A549 (cell line): Measurements from ENCODE around the gene AKR1C8. TPM values are rescaled to one million over a fixed set of nuclear protein-coding genes. Genes with fewer than 3 reads are reported as not detected.

Source experiments
- ATAC-seq, 2 experiments: fragments of 200-7000 bp in 1 of 2; fragments of >200 bp in 1 of 2; cut with Nextera tagmentation in 1 of 2; cut with Tn5 transposase in 1 of 2; 3 replicates each; pipeline versions ENCODE4 v1.8.0 to v1.9.1; 2018 to 2020; ENCODE audit warnings: mild to moderate bottlenecking in 1 of 2, moderate library complexity in 1 of 2
- CTCF ChIA-PET: fragments of 300-600 bp; sonication (Branson Sonifier 250); formaldehyde crosslinking; extraction: SDS; loops from one replicate; lab custom pipeline; 2021; ENCODE audit warnings: antibody characterized with exemption, inconsistent platforms; lab: Yijun Ruan, JAX
- POLR2A ChIA-PET: fragments of 350-600 bp; formaldehyde crosslinking; extraction: SDS; loops from one replicate; lab custom pipeline; 2021; ENCODE audit warnings: antibody characterized with exemption, inconsistent platforms; lab: Yijun Ruan, JAX
- DNase-seq, 2 experiments: peaks; one replicate each; pipeline versions ENCODE4 v3.0.0 to v3.0.0-alpha.2; 2011 to 2016; ENCODE audit warnings: low read depth in 1 of 2, low spot score in 1 of 2
- FAIRE-seq: peaks from 2 replicates; lab custom pipeline; 2011; peaks lifted over from hg19 to GRCh38; lab: Jason Lieb, UNC
- H3K27ac ChIP-seq, 2 experiments: fragments of >200 bp; sonication (Bioruptor Twin); formaldehyde crosslinking; 3 replicates each; pipeline ENCODE4 v1.5.1; 2016 to 2017
- H3K4me1 ChIP-seq: fragments of >200 bp; sonication (Bioruptor Twin); formaldehyde crosslinking; 3 replicates; pipeline ENCODE4 v1.6.1; 2016
- H3K4me2 ChIP-seq: fragments of >200 bp; sonication (Bioruptor Twin); formaldehyde crosslinking; 3 replicates; pipeline ENCODE4 v1.6.1; 2016
- H3K4me3 ChIP-seq: fragments of >200 bp; sonication (Bioruptor Twin); formaldehyde crosslinking; 3 replicates; pipeline ENCODE4 v1.5.1; 2016
- H3K9me3 ChIP-seq: fragments of >200 bp; sonication (Bioruptor Twin); formaldehyde crosslinking; 3 replicates; pipeline ENCODE4 v1.6.1; 2016
- CBX8 ChIP-seq: fragments of 200-600 bp; sonication (generic); IDR thresholded peaks from 2 replicates; pipeline ENCODE4 v1.6.1; 2016
- EHF ChIP-seq: fragments of 250-450 bp; sonication (Bioruptor Pico); IDR thresholded peaks from 2 replicates; pipeline ENCODE4 v1.5.0; 2020; ENCODE audit warnings: mild to moderate bottlenecking
- EP300 ChIP-seq, 2 experiments: fragments of >200 bp; sonication (Bioruptor Twin); formaldehyde crosslinking; IDR thresholded peaks; 2 replicates in 1 of 2; 3 replicates in 1 of 2; pipeline ENCODE4 v1.6.1; 2016 to 2017
- FOSB ChIP-seq: fragments of 250-450 bp; sonication (Bioruptor Pico); IDR thresholded peaks from 2 replicates; pipeline ENCODE4 v1.5.0; 2020; ENCODE audit warnings: mild to moderate bottlenecking, moderate library complexity
- FOSL2 ChIP-seq, 2 experiments: fragments of 450-650 bp in 1 of 2; fragments of >200 bp in 1 of 2; sonication (Bioruptor Twin) in 1 of 2; formaldehyde crosslinking; IDR thresholded peaks; 2 replicates each; pipeline versions ENCODE4 v1.5.0 to v1.6.1; 2016 to 2020; ENCODE audit warnings: mild to moderate bottlenecking in 1 of 2, moderate library complexity in 1 of 2
- FOXS1 ChIP-seq: fragments of 250-450 bp; sonication (Bioruptor Pico); IDR thresholded peaks from 2 replicates; pipeline ENCODE4 v1.5.0; 2020; ENCODE audit warnings: mild to moderate bottlenecking, moderate library complexity
- HOXA7 ChIP-seq: fragments of 250-450 bp; sonication (Bioruptor Pico); IDR thresholded peaks from 2 replicates; pipeline ENCODE4 v1.5.0; 2020; ENCODE audit warnings: mild to moderate bottlenecking, moderate library complexity
- HOXB13 ChIP-seq: fragments of 250-450 bp; sonication (Bioruptor Pico); IDR thresholded peaks from 2 replicates; pipeline ENCODE4 v1.5.0; 2020; ENCODE audit warnings: low read depth, mild to moderate bottlenecking, moderate library complexity
- HOXB5 ChIP-seq: fragments of 250-450 bp; sonication (Bioruptor Pico); IDR thresholded peaks from 2 replicates; pipeline ENCODE4 v1.5.0; 2020; ENCODE audit warnings: mild to moderate bottlenecking, moderate library complexity
- JUN ChIP-seq, 2 experiments: fragments of >200 bp; sonication (Bioruptor Twin); formaldehyde crosslinking; IDR thresholded peaks; 2 replicates in 1 of 2; 3 replicates in 1 of 2; pipeline ENCODE4 v1.6.1; 2016 to 2017
- JUNB ChIP-seq: fragments of >200 bp; sonication (Bioruptor Twin); formaldehyde crosslinking; IDR thresholded peaks from 2 replicates; pipeline ENCODE4 v1.6.1; 2016
- KDM5A ChIP-seq: fragments of 200-600 bp; sonication (generic); IDR thresholded peaks from 2 replicates; pipeline ENCODE4 v1.6.1; 2016; ENCODE audit warnings: antibody characterized with exemption, mild to moderate bottlenecking
- MAFK ChIP-seq: fragments of 450-650 bp; IDR thresholded peaks from 2 replicates; pipeline ENCODE4 v1.6.1; 2014; ENCODE audit not compliant: partially characterized antibody
- MAZ ChIP-seq: fragments of 150-350 bp; IDR thresholded peaks from 2 replicates; pipeline ENCODE4 v1.6.1; 2014; ENCODE audit warnings: antibody characterized with exemption, low read depth, low read length, borderline replicate concordance
- MYC ChIP-seq: IDR thresholded peaks from 2 replicates; pipeline ENCODE4 v1.6.1; 2012; ENCODE audit warnings: mild to moderate bottlenecking, inconsistent platforms, low read length, improper control_type of control experiment, borderline replicate concordance
- POLR2A ChIP-seq: IDR thresholded peaks from 2 replicates; pipeline ENCODE4 v1.6.1; 2012; ENCODE audit warnings: mild to moderate bottlenecking, low read length
- RFX5 ChIP-seq: fragments of 450-650 bp; IDR thresholded peaks from 2 replicates; pipeline ENCODE4 v1.7.1; 2014; ENCODE audit warnings: antibody characterized with exemption, mild to moderate bottlenecking, moderate library complexity
- RNF2 ChIP-seq: fragments of 200-600 bp; sonication (generic); IDR thresholded peaks from 2 replicates; pipeline ENCODE4 v1.6.1; 2016; ENCODE audit warnings: low read depth, mild to moderate bottlenecking, antibody characterized with exemption, moderate library complexity, borderline replicate concordance
- SREBF2 ChIP-seq: fragments of 450-650 bp; IDR thresholded peaks from 2 replicates; pipeline ENCODE4 v1.6.1; 2014; ENCODE audit warnings: mild to moderate bottlenecking, moderate library complexity
- TP53 ChIP-seq: fragments of 250-450 bp; sonication (Bioruptor Pico); IDR thresholded peaks from 2 replicates; pipeline ENCODE4 v1.5.0; 2021; ENCODE audit warnings: mild to moderate bottlenecking, moderate library complexity
- ZC3H11A ChIP-seq: fragments of 450-650 bp; IDR thresholded peaks from 2 replicates; pipeline ENCODE4 v1.6.1; 2014; ENCODE audit warnings: antibody characterized with exemption, mild to moderate bottlenecking
- ZNF302 ChIP-seq: fragments of 250-450 bp; sonication (Bioruptor Pico); IDR thresholded peaks from 2 replicates; pipeline ENCODE4 v1.9.0; 2021; ENCODE audit warnings: inconsistent platforms, mild to moderate bottlenecking, moderate library complexity
- ZSCAN20 ChIP-seq: fragments of 250-450 bp; sonication (Bioruptor Pico); IDR thresholded peaks from 2 replicates; pipeline ENCODE4 v1.8.0; 2022; ENCODE audit warnings: mild to moderate bottlenecking, moderate library complexity
- WGBS: methylation state at CpG from one replicate; pipeline ENCODE4 v1.1.6; 2017; ENCODE audit errors: missing lambda C conversion rate; 5-methylcytosine and 5-hydroxymethylcytosine counted together
- polyA plus RNA-seq, 4 experiments: library from polyadenylated mRNA; depleted of rRNA in 3 of 4; stranded (reverse); fragments of >200 nt; fragmentation: RNase III in 1 of 4; extraction: RNeasy Plus Mini Kit Qiagen cat#74134 plus additional on column Dnase treatment in 1 of 4; gene quantifications; 2 replicates in 3 of 4; 3 replicates in 1 of 4; pipeline ENCODE4 v1.2.3, GENCODE V29; 2011 to 2017
- TF ChIP-seq, protein P1 (sequence below): fragments of >200 bp; sonication (Bioruptor Twin); formaldehyde crosslinking; IDR thresholded peaks from 3 replicates; pipeline ENCODE4 v1.6.1; 2016
- TF ChIP-seq, protein P2 (sequence below): fragments of >200 bp; sonication (Bioruptor Twin); formaldehyde crosslinking; IDR thresholded peaks from 3 replicates; pipeline ENCODE4 v1.5.1; 2016
- TF ChIP-seq, protein P3 (sequence below): fragments of 250-450 bp; sonication (Bioruptor Pico); IDR thresholded peaks from 2 replicates; pipeline ENCODE4 v1.5.0; 2021; ENCODE audit warnings: mild to moderate bottlenecking, moderate library complexity, borderline replicate concordance

The AKR1C8 gene
- polyA plus RNA-seq, 2 of the 4 experiments (the other 2 are of a cell fraction), result 0.10 to 0.62 TPM

DNA sequence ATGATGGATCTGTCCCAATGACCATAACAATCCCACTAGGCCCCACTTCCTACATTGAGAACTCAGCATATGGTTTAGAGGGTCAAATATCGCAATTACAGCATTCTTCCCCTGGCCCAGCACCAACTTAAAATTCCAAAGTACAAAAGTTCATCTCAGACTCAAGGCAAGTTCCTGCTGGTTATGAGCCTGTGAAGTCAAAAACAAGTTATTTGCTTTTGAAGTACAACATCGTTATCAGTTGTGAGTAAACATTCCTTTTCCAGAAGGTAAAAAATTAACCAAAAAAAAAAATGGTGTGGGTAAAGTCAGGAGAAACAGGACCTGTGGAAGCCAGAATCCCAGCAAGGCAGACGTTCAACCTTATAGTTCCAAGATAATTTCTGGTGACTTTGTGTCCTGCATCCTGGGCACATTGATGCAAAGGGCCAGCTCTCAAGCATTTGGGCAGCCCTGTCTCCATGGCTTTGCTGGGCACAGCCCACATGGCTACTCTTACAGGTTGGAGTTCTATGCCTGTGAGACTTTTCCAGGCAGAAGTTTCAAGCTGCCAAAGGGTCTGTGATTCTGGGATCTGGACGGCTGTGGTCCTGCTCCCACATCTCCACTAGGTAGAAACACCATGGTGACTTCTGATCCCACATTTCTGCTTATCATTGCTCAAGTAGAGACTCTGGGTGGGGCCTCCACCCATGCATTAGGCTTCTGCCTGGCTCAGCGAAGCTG is 37.5 kb downstream of the AKR1C8 start (continued):
- TF ChIP-seq FOSB (peak; percentile 55; the same call in 1 of the 2 replicates), EHF (CRISPR knock-in tag) (peak; percentile 83), CBX8 (no peak), POLR2A (no peak), ZC3H11A (no peak), RFX5 (no peak), ZSCAN20 (peak; percentile 88), FOSL2 (IDR thresholded peaks at IDR 0.05) (no peak), FOSL2 (CRISPR knock-in tag; IDR thresholded peaks at IDR 0.05) (peak; percentile 21; the same call in 1 of the 2 replicates), JUNB (peak; percentile 52), HOXA7 (CRISPR knock-in tag) (no peak), EP300 (IDR thresholded peaks at IDR 0.05) (peak; percentile 82 to 85; a peak in 4 of 5 replicates), TP53 (CRISPR knock-in tag) (no peak; the same call in 1 of the 2 replicates), KDM5A (no peak), JUN (IDR thresholded peaks at IDR 0.05) (peak; percentile 70 to 73; a peak in 4 of 5 replicates), FOXS1 (CRISPR knock-in tag) (0 out of 2 replicates have a peak, but pooled peaks have one; percentile 56), SREBF2 (no peak), MAFK (peak; percentile 53), HOXB5 (CRISPR knock-in tag) (peak; percentile 93), MYC (no peak), RNF2 (no peak), MAZ (no peak)
- TF ChIP-seq, protein P1, sequence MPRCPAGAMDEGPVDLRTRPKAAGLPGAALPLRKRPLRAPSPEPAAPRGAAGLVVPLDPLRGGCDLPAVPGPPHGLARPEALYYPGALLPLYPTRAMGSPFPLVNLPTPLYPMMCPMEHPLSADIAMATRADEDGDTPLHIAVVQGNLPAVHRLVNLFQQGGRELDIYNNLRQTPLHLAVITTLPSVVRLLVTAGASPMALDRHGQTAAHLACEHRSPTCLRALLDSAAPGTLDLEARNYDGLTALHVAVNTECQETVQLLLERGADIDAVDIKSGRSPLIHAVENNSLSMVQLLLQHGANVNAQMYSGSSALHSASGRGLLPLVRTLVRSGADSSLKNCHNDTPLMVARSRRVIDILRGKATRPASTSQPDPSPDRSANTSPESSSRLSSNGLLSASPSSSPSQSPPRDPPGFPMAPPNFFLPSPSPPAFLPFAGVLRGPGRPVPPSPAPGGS, result no peak
- TF ChIP-seq, protein P2, sequence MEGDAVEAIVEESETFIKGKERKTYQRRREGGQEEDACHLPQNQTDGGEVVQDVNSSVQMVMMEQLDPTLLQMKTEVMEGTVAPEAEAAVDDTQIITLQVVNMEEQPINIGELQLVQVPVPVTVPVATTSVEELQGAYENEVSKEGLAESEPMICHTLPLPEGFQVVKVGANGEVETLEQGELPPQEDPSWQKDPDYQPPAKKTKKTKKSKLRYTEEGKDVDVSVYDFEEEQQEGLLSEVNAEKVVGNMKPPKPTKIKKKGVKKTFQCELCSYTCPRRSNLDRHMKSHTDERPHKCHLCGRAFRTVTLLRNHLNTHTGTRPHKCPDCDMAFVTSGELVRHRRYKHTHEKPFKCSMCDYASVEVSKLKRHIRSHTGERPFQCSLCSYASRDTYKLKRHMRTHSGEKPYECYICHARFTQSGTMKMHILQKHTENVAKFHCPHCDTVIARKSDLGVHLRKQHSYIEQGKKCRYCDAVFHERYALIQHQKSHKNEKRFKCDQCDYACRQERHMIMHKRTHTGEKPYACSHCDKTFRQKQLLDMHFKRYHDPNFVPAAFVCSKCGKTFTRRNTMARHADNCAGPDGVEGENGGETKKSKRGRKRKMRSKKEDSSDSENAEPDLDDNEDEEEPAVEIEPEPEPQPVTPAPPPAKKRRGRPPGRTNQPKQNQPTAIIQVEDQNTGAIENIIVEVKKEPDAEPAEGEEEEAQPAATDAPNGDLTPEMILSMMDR, result no peak
- TF ChIP-seq, protein P3, sequence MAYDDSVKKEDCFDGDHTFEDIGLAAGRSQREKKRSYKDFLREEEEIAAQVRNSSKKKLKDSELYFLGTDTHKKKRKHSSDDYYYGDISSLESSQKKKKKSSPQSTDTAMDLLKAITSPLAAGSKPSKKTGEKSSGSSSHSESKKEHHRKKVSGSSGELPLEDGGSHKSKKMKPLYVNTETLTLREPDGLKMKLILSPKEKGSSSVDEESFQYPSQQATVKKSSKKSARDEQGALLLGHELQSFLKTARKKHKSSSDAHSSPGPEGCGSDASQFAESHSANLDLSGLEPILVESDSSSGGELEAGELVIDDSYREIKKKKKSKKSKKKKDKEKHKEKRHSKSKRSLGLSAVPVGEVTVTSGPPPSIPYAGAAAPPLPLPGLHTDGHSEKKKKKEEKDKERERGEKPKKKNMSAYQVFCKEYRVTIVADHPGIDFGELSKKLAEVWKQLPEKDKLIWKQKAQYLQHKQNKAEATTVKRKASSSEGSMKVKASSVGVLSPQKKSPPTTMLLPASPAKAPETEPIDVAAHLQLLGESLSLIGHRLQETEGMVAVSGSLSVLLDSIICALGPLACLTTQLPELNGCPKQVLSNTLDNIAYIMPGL, result 0 out of 2 replicates have a peak, but pooled peaks have one; percentile 52

DNA sequence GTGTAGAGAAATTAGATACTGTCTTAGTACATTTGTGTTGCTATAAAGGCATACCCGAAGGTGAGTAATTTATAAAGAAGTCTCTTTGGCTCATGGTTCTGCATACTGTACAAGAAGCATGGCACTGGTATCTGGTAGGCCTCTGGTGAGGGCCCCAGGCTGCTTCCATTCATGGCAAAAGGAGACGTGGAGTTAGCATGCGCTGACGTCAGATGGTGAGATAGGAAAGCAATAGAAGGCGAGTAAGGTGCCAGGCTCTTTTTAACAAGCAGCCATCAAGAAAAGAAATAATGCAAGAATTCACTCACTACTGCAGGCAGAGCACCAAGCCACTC is 38.1 kb downstream of the AKR1C8 start:
- CTCF ChIA-PET, result interaction anchor here (1.2 kb wide), 1 partner anchor 137 kb away, joined by 4 read pairs; no protein-coding TSS in a partner anchor
- H3K4me3 ChIP-seq, result no peak overlapping the region
- H3K4me2 ChIP-seq, result peak overlapping the region; percentile 72
- 67% methylated on average over 5 of the region's 5 CpGs for WGBS
- no peak for DNase-seq
- POLR2A ChIA-PET, result no interaction called here
- no peak for TF ChIP-seq ZNF302 (CRISPR knock-in tag)
- TF ChIP-seq HOXB13 (CRISPR knock-in tag), result peak; percentile 40; the same call in 1 of the 2 replicates
- ATAC-seq, result peak; percentile 6 to 18; a peak in 3 of 6 replicates
- peaks cover 38% of the 10 kb centered on the region for H3K4me1 ChIP-seq
- H3K9me3 ChIP-seq, result peaks cover 36% of the 10 kb centered on the region; the same call in 2 of the 3 replicates
- no peak for FAIRE-seq
- peak overlapping the region; percentile 95 to 99 for H3K27ac ChIP-seq
